ENCODE data around the gene ZFP36L2. TPM values are rescaled to one million over a fixed set of nuclear protein-coding genes. Genes with fewer than 3 reads are reported as not detected.
A peak's percentile ranks its signal among the peaks of the same experiment; 100 is the strongest.

ZFP36L2 gene
- polyA plus RNA-seq, 4 donors = 90.0 to 107 (median 98.4) TPM

GRCh38 chr2:43212216-43212835 lies 14.1 kb downstream of the ZFP36L2 start:
- no peak for DNase-seq (ENCODE audit: low read depth in 4 of 4, low spot score in 2 of 4)

DNA sequence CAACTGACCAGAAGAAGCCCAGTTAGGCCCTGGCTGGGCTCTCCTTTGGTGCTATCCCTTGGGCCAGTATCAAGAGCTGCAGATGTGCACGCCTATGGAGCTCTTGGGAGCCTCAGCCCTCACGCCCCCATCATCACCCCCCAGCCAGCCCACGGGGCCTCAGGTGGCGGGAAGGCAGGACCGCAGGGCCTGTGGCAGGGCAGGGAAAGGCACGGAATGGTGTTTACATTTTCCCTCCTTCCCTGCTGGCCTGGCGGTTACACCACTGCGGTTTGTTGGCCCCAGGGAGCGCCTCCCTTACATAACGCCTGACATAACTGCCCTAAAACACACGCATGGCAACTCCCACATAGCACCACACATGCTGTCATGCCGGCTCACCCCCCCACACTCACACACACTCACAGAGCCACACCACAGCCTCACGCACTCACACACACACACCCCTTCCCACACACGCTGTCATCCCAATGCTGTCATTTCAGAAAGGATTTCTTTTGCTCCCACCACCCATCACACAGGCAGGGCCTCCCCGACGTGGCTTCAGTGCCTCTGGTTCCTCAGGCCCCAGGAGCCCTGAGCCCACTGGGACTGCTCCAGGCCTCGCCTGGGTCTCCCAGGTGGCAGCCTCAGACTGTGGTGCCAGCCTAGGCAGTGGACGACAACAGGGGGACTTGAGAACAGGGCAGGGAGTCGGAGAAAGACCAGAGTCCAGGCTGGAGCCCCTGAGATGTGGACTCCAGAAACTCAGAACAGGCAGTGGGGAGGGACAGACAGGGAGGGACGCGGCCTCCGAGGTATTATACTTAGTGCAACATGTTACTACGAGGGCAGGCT lies 15.7 kb downstream of the ZFP36L2 start:
- DNase-seq (ENCODE audit: low read depth in 4 of 4, low spot score in 2 of 4) = no peak

DNA sequence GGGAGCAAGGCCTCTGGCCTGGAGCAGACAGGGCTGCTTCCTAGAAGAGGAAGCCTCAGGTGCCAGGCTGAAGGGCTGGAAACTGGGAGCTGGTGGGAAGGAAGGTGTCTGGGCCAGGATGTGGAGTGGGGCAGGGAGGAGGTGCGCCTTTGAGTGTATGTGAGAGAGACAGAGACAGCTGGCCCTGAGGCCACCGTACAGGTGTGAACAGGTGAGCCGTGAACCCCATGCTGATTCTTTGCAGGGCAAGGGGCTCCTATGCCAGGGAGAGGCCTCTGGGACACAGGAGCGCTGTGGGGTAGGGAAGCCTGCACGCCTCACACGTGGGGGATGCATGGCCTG lies 16.3 kb downstream of the ZFP36L2 start:
- no peak for DNase-seq (ENCODE audit: low read depth in 4 of 4, low spot score in 2 of 4)

- no peak for DNase-seq (ENCODE audit: low read depth in 4 of 4, low spot score in 2 of 4)
Measured at GRCh38 chr2:43209204-43209717, 17.1 kb downstream of the ZFP36L2 start.

- no peak for DNase-seq (ENCODE audit: low read depth in 4 of 4, low spot score in 2 of 4)
Measured at GRCh38 chr2:43207553-43208300, 18.7 kb downstream of the ZFP36L2 start.

GRCh38 chr2:43206602-43207001 lies 19.8 kb downstream of the ZFP36L2 start:
- no peak for DNase-seq (ENCODE audit: low read depth in 4 of 4, low spot score in 2 of 4)

DNA sequence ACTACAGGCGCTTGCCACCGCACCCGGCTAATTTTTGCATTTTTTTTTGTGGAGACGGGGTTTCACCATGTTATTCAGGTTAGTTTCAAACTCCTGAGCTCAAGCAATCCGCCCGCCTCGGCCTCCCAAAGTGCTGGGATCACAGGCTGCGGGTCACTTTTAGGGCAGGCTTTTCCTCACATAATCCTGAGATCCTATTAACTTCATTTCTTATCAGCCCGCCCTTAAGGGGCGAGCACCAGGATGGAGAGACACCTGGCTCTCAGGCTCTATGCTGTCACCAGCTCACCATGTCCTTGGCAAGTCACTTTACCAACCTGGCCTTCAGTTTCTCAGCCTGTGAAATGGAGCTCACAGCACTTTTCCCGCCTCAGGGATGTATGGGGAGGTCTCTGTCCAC lies 23.0 kb downstream of the ZFP36L2 start:
- DNase-seq (ENCODE audit: low read depth in 4 of 4, low spot score in 2 of 4) = no peak

DNA sequence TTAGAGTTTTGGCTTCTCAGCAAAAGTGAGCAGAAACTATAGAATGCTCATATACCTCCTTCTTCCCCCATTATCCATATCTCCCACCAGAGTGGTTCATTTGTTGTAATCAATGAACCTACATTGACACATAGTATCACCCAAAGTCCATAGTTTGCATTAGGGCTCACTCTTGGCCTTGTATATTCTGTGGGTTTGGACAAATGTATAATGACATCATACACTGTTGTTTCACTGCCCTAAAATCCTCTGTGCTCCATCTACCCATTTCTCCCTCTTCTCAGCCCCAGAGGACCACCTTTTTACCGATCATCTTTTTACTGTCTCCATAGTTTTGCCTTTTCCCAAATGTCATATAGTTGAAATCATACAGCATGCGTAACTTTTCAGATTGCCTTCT lies 24.1 kb downstream of the ZFP36L2 start:
- no peak for DNase-seq (ENCODE audit: low read depth in 4 of 4, low spot score in 2 of 4)

DNA sequence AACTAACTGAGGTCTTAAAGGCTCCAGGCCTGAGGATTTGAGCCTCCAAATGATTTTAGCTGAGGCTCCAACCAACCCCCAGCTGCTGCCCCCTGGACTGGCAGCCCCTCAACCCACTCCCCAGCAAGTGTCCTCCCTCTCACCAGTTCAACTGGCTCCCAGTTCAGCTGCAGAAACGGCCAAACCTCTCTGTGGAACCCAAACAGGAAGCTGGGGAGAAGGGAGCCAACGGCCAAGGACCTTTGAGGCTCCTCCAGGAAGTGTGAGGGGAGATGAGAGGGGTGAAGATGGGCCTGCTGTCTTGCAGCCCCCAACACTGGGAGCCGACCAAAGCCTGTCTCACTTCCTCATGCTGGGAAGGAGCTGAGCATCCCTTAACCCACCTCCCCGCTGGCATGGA lies 24.9 kb downstream of the ZFP36L2 start:
- DNase-seq (ENCODE audit: low read depth in 4 of 4, low spot score in 2 of 4) = no peak

- no peak for DNase-seq (ENCODE audit: low read depth in 4 of 4, low spot score in 2 of 4)
Measured at GRCh38 chr2:43201016-43201415, 25.4 kb downstream of the ZFP36L2 start.

DNA sequence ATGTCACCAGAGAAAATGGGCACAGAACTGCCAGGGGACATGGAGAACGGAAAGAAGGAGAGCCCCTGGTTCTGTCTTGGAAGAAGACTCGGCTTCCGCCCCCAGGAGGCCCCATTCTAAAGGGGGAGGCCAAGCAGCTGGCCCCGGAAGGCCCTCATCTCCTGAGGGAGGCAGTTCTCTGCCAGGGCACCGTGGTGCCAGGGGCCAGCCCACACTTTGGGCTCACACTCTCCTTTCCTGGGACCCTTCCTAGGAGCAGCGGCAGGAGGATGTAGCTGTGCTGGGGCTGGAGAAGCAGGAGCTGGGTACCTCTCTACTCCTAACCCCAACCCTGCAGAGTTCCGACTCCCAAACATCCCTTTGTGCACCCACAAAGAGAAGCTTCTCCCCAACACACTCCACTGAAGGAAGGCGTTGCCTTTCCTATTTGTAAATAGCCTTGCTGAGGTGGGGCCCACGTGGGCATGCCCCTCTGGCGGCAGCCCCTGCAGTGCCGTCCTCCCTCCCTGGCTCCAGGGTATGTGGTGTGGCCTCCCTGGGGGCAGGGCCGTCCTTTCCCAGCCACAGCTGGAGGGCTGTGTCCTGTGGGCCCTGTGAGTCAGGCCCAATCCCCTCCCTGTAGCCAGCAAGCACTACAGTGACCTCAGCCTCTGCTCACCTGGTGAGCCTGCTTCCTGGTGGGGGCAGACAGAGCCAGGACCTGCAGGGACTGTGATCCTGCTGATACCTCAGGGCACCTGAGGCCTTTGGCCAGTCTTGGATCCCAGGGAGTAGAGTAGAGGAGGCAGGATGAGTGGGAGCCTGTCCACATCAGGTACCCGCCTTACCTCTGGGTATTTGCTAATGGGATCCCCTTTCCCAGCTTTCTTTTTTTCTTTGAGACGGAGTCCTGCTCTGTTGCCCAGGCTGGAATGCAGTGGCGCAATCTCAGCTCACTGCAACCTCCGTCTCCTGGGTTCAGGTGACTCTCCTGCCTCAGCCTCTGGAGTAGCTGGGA lies 26.6 kb downstream of the ZFP36L2 start:
- DNase-seq (ENCODE audit: low read depth in 4 of 4, low spot score in 2 of 4) = no peak

GRCh38 chr2:43198263-43198662 lies 28.1 kb downstream of the ZFP36L2 start:
- no peak for DNase-seq (ENCODE audit: low read depth in 4 of 4, low spot score in 2 of 4)

DNA sequence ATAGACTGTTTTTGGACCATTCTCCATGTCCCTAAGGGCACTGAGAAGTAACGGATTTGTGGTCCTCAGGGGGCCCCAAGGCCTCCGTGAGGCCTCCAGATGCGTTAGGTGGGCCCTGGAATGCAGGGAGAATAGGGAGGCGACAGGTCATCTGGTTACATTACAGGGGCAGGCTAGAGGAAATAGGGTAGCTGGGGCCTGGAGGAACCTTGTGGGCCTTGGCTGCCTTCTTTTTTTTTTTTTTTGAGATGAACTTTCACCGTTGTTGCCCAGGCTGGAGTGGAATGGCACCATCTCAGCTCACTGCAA lies 28.9 kb downstream of the ZFP36L2 start:
- no peak for DNase-seq (ENCODE audit: low read depth in 4 of 4, low spot score in 2 of 4)

- no peak for DNase-seq (ENCODE audit: low read depth in 4 of 4, low spot score in 2 of 4)
Measured at GRCh38 chr2:43196768-43197587, 29.4 kb downstream of the ZFP36L2 start.

DNA sequence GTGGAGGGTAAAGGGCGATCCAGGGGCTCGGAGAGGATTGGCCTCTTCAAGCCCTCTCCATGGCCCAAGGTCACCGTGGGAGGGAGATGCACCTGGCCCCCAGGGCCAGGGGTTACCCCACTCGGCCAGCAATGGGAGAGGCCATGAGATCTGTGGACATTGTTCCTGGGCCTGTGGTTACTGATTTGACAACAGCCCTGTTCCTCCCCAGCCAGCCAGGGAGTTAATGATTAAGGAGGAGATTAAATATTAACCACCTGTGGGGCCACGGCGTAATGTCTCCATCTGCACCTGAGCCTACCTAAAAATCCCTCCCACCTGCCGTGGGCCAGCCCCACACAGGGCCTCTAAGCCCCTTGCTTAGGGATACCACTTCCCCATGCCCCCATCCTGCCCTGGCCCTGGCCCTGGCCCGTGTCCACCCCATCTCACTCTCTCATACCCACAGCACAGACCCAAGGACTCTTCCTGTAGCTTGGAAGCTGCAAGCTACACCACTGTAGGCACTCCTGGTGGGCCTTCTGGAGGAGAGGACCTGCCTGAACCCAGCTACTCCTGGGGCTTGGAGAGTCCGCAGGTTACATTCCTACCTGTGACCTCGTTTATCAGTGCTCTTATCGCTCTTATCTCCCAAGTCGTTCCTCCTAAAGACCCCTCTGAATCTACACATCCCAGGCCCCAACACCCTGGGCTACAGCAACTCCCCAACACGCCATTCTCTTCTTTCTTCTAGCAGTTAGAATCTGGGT lies 32.1 kb downstream of the ZFP36L2 start:
- DNase-seq (ENCODE audit: low read depth in 4 of 4, low spot score in 2 of 4) = peak in 1 of 4 donors; percentile 80

- no peak for DNase-seq (ENCODE audit: low read depth in 4 of 4, low spot score in 2 of 4)
Measured at GRCh38 chr2:43193652-43194120, 32.7 kb downstream of the ZFP36L2 start.

GRCh38 chr2:43192744-43193651 lies 33.4 kb downstream of the ZFP36L2 start:
- no peak for DNase-seq (ENCODE audit: low read depth in 4 of 4, low spot score in 2 of 4)

Measured in left renal cortex interstitium (tissue), 4 donors.